T-helper 17 cell (primary cell): ENCODE measurements around the gene UTF1. TPM values are rescaled to one million over a fixed set of nuclear protein-coding genes. Genes with fewer than 3 reads are reported as not detected.
A peak's percentile ranks its signal among the peaks of the same experiment; 100 is the strongest.
"Not testable (repeated sequence)": the region's sequence is repeated elsewhere in the genome, so short reads cannot be mapped to it uniquely, and the experiment has no call there.

Experiments used
- ATAC-seq: fragments of 150-1000 bp; cut with Tn5 transposase; 2 replicates; pipeline ENCODE4 v1.10.0; 2021; ENCODE audit warnings: mild to moderate bottlenecking, moderate library complexity
- DNase-seq, 3 donors: peaks; one replicate each; pipeline versions ENCODE4 v3.0.0 to v3.0.0-alpha.2; 2020 to 2021
- H3K9me3 ChIP-seq: one replicate; pipeline ENCODE4 v1.7.0; 2013; ENCODE audit warnings: low read length, mild to moderate bottlenecking; ENCODE audit not compliant: control insufficient read depth, poor library complexity, severe bottlenecking
- H3K27ac Mint-ChIP-seq: one replicate; pipeline ENCODE4 v1.8.0; 2022; ENCODE audit warnings: mild to moderate bottlenecking, moderate library complexity, mixed read lengths
- H3K27me3 Mint-ChIP-seq: one replicate; pipeline ENCODE4 v1.8.0; 2022; ENCODE audit warnings: mixed read lengths
- H3K36me3 Mint-ChIP-seq: one replicate; pipeline ENCODE4 v1.8.0; 2022; ENCODE audit warnings: low read depth, mixed read lengths
- H3K4me1 Mint-ChIP-seq: one replicate; pipeline ENCODE4 v1.8.0; 2022; ENCODE audit warnings: mild to moderate bottlenecking, mixed read lengths
- H3K4me3 Mint-ChIP-seq: one replicate; pipeline ENCODE4 v1.8.0; 2022; ENCODE audit warnings: mild to moderate bottlenecking, moderate library complexity, mixed read lengths
- total RNA-seq, 4 donors: library from RNA in 2 of 4; stranded (reverse) in 2 of 4; gene quantifications; one replicate each; pipeline ENCODE4 v1.2.3 and lab custom pipeline; 2022 to 2026

UTF1 gene
- total RNA-seq, 2 donors from 2014 or later = not detected

DNA sequence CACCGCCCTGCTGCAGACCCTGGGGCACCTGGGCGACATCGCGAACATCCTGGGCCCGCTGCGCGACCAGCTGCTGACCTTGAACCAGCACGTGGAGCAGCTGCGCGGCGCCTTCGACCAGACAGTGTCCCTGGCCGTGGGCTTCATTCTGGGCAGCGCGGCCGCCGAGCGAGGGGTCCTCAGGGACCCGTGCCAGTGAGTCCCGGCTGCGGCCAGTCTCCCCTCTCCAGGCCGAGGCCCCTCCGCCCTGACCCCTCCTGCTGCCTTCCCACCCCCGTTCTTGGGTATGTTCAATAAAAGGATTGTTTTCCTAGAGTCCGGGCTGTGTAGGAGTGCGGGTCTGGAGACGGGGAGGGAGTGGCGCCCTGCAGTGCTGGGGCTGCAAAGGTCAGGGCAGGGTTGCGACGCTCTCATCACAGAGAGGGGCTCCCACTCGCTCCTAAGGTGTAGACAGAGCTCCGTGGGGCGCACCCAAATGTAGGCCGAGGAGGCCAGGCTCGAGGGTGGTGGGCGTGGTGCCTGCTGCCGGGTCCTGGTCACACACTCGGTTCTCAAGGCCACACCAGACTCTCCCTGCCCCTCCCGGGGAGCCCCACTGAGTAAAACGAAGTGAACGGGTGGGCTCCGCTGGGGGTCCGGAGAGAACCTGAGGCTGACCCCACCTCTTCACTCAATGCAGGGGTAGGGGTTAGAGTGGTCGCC is 1.4 kb downstream of the UTF1 start:
- no peak for ATAC-seq
- Mint-ChIP-seq H3K4me3 (peak overlapping the region; percentile 45), H3K36me3 (no peaks in the 10 kb centered on the region), H3K4me1 (peaks cover 17% of the 10 kb centered on the region), H3K27ac (no peak overlapping the region), H3K27me3 (peaks cover 59% of the 10 kb centered on the region)
- H3K9me3 ChIP-seq = no peaks in the 10 kb centered on the region
- no peak for DNase-seq

- peaks cover 53% of the 10 kb centered on the region for H3K27me3 Mint-ChIP-seq
- no peak for DNase-seq
Observed at GRCh38 chr10:133231946-133232574, 2.0 kb downstream of the UTF1 start.

GRCh38 chr10:133234796-133235195 is 4.8 kb downstream of the UTF1 start:
- peak overlapping the region; percentile 86 for H3K4me3 Mint-ChIP-seq
- H3K36me3 Mint-ChIP-seq, DNase-seq, H3K27ac Mint-ChIP-seq, H3K9me3 ChIP-seq: not testable (repeated sequence)
- peaks cover 11% of the 10 kb centered on the region for H3K4me1 Mint-ChIP-seq
- peaks cover 42% of the 10 kb centered on the region for H3K27me3 Mint-ChIP-seq
- peak; percentile 3 for ATAC-seq

More at GRCh38 chr10:133231946-133232574, 2.0 kb downstream of the UTF1 start:
- Mint-ChIP-seq H3K4me1 (peaks cover 15% of the 10 kb centered on the region), H3K27ac (no peak overlapping the region), H3K4me3 (no peak overlapping the region), H3K36me3 (no peaks in the 10 kb centered on the region)
- H3K9me3 ChIP-seq = no peaks in the 10 kb centered on the region
- no peak for ATAC-seq

DNA sequence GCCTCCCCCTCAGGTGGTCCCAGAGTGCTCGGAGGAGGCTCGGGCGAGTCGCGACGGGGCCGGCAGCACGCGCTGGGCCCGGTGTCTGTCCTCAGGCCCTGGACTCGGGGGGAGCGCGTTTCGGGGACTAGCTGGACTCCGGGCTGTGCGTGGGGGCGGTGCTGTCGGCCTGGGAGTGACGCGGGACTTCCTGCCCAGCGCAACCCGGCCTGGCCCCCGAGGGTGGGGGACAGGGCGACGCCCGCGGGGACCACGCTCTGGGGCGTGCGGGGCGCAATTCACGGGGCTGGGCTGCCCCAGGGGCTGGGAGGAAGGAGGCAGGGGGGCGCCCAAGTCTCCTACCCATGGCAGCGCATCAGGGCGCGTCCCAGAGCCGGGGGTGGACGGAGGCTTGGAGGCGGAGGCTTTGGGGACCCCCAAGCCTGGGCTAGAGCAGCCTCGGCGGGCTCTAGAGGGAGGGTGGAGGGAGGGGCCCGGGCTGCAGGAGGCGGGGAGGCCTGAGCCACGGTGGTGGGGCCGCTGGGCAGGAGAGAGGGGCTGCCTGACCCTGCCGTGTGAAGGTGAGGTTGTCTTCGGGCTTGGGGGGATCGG is 5.3 kb downstream of the UTF1 start:
- no peaks in the 10 kb centered on the region for H3K9me3 ChIP-seq
- H3K4me3 Mint-ChIP-seq = peak overlapping the region; percentile 86
- H3K36me3 Mint-ChIP-seq = no peaks in the 10 kb centered on the region
- peaks cover 42% of the 10 kb centered on the region for H3K27me3 Mint-ChIP-seq
- DNase-seq (no peak), ATAC-seq (peak; percentile 24)
- no peak overlapping the region for H3K27ac Mint-ChIP-seq
- peaks cover 11% of the 10 kb centered on the region for H3K4me1 Mint-ChIP-seq

GRCh38 chr10:133235932-133236331 is 5.9 kb downstream of the UTF1 start:
- Mint-ChIP-seq H3K27me3 (peaks cover 47% of the 10 kb centered on the region), H3K4me3 (peak overlapping the region; percentile 86), H3K36me3 (peaks cover 3% of the 10 kb centered on the region), H3K4me1 (peaks cover 12% of the 10 kb centered on the region), H3K27ac (no peak overlapping the region)
- ATAC-seq = peak; percentile 19
- H3K9me3 ChIP-seq = no peaks in the 10 kb centered on the region
- DNase-seq = no peak

DNA sequence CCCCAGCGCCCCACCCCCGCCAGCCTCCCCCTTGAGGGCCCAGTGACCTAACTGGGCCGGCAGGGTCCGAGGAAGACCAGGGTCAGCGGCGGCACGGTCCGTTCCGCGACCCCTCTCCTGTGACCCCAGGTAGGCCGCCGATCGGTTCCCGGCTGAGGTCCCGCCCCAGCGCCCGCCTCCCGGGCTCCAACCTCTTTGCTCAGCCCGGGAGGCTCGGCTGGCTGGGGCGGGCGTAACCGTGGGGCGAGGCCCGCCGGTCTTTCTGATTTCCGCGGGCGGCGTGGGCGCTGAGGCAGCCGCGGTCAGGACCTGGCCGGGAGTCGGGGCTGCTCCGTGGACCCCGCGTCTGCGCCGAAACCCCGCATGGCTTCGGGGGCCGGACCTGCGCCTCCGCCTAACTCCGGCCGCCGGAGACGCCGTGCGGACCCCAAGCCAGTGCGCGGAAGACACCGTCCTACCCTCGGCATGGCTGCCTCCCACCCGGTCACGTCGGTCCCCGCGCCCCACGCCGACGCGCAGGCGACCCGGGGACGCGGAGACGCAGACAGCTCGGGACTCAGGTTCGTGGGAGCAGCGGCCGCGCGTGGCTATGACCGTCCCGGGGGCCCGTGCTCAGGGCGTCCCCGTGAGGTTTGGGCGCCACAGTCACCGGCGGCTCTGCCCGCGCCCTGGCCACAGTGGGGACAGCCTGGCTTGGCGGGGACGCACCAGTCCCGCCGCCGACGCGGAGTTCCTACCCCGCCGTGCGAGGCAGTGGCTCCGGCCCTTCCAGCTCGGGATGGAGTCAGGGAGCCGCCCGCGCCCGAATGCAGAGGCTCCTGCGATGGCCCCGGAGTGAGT is 6.6 kb downstream of the UTF1 start:
- no peak overlapping the region for H3K4me3 Mint-ChIP-seq
- ATAC-seq (no peak), DNase-seq (no peak)
- H3K27me3 Mint-ChIP-seq = peaks cover 52% of the 10 kb centered on the region
- H3K4me1 Mint-ChIP-seq = peaks cover 18% of the 10 kb centered on the region
- peaks cover 3% of the 10 kb centered on the region for H3K36me3 Mint-ChIP-seq
- no peaks in the 10 kb centered on the region for H3K9me3 ChIP-seq
- H3K27ac Mint-ChIP-seq = no peak overlapping the region

DNA sequence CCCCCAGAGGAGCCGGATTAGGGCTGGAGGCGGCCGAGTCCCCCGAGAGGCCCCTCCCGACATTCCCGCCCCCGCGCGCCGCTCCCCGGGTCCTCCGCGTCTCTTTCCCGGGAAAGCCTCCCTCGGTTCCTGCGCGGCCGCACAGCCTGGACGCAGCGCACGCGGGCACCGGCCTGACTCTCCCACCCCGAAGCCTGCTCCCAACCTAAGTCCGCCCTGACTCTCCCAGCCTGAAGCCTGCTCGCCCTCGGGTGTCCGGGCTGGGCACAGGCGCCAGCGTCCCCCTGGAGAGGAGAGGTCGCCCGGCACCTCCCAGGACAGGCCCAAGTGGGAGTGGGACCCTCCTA is 7.2 kb downstream of the UTF1 start:
- Mint-ChIP-seq H3K27ac (no peak overlapping the region), H3K27me3 (peaks cover 52% of the 10 kb centered on the region), H3K36me3 (peaks cover 3% of the 10 kb centered on the region), H3K4me3 (peak overlapping the region; percentile 67), H3K4me1 (peaks cover 19% of the 10 kb centered on the region)
- DNase-seq = no peak
- H3K9me3 ChIP-seq = no peaks in the 10 kb centered on the region
- ATAC-seq = no peak

- Mint-ChIP-seq H3K27me3 (peaks cover 52% of the 10 kb centered on the region), H3K36me3 (peaks cover 3% of the 10 kb centered on the region), H3K4me3 (peak within 1 kb of the TSS; percentile 67), H3K4me1 (peaks cover 23% of the 10 kb centered on the region), H3K27ac (no peak within 1 kb of the TSS)
- no peaks in the 10 kb centered on the region for H3K9me3 ChIP-seq
- ATAC-seq (no peak), DNase-seq (no peak)
Observed at GRCh38 chr10:133237588-133238465, 7.8 kb downstream of the UTF1 start, which contains the start of gene VENTX. Gene VENTX, plus strand, starts transcription at chr10:133237855. Its CDS starts 60 bp downstream, at chr10:133237915.

DNA sequence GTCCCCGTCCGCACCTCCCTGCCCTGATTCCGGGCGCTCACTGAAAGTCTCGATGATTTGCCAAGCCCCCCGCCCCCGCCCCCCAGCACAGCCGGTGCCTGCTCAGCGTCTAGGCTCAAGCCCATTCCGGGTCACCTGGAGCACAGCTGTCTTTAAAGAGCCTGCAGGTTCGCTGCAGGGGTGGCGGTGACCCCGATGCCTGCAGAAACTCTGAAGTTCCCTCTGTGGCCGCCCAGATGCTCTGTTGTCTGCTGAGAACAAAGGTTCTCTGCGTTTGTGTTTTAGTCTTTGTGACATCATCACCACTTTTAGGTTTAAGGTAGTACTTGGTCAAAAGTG is 8.4 kb downstream of the UTF1 start:
- DNase-seq (no peak), ATAC-seq (no peak)
- H3K9me3 ChIP-seq = no peaks in the 10 kb centered on the region
- peaks cover 53% of the 10 kb centered on the region for H3K27me3 Mint-ChIP-seq
- peak overlapping the region; percentile 19 for H3K4me3 Mint-ChIP-seq
- H3K4me1 Mint-ChIP-seq = peaks cover 27% of the 10 kb centered on the region
- peaks cover 7% of the 10 kb centered on the region for H3K36me3 Mint-ChIP-seq
- no peak overlapping the region for H3K27ac Mint-ChIP-seq

GRCh38 chr10:133239990-133240389 is 10.0 kb downstream of the UTF1 start:
- peak overlapping the region; percentile 61 for H3K4me3 Mint-ChIP-seq
- peaks cover 26% of the 10 kb centered on the region for H3K4me1 Mint-ChIP-seq
- no peak overlapping the region for H3K27ac Mint-ChIP-seq
- peaks cover 52% of the 10 kb centered on the region for H3K27me3 Mint-ChIP-seq
- no peak for ATAC-seq
- DNase-seq = no peak
- no peaks in the 10 kb centered on the region for H3K9me3 ChIP-seq
- peaks cover 7% of the 10 kb centered on the region for H3K36me3 Mint-ChIP-seq

- Mint-ChIP-seq H3K27me3 (peaks cover 50% of the 10 kb centered on the region), H3K4me1 (peaks cover 21% of the 10 kb centered on the region), H3K36me3 (peaks cover 7% of the 10 kb centered on the region), H3K4me3 (peak overlapping the region; percentile 86), H3K27ac (no peak overlapping the region)
- ATAC-seq (peak; percentile 12), DNase-seq (no peak)
- no peaks in the 10 kb centered on the region for H3K9me3 ChIP-seq
Observed at GRCh38 chr10:133241501-133242205, 11.6 kb downstream of the UTF1 start.
